ENCODE measurements around the gene VIT. TPM values are rescaled to one million over a fixed set of nuclear protein-coding genes. Genes with fewer than 3 reads are reported as not detected.
A peak's percentile ranks its signal among the peaks of the same experiment; 100 is the strongest.

Gene VIT
- total and polyA plus RNA-seq, 2 experiments from 2014 or later: not detected

- TF ChIP-seq EZH2 (IDR thresholded peaks at IDR 0.05; ENCODE audit: low read depth, unreplicated experiment) (no peak), EZH2phosphoT487 (IDR thresholded peaks at IDR 0.05; ENCODE audit: unreplicated experiment) (no peak)
- TF ChIP-seq, protein P1, sequence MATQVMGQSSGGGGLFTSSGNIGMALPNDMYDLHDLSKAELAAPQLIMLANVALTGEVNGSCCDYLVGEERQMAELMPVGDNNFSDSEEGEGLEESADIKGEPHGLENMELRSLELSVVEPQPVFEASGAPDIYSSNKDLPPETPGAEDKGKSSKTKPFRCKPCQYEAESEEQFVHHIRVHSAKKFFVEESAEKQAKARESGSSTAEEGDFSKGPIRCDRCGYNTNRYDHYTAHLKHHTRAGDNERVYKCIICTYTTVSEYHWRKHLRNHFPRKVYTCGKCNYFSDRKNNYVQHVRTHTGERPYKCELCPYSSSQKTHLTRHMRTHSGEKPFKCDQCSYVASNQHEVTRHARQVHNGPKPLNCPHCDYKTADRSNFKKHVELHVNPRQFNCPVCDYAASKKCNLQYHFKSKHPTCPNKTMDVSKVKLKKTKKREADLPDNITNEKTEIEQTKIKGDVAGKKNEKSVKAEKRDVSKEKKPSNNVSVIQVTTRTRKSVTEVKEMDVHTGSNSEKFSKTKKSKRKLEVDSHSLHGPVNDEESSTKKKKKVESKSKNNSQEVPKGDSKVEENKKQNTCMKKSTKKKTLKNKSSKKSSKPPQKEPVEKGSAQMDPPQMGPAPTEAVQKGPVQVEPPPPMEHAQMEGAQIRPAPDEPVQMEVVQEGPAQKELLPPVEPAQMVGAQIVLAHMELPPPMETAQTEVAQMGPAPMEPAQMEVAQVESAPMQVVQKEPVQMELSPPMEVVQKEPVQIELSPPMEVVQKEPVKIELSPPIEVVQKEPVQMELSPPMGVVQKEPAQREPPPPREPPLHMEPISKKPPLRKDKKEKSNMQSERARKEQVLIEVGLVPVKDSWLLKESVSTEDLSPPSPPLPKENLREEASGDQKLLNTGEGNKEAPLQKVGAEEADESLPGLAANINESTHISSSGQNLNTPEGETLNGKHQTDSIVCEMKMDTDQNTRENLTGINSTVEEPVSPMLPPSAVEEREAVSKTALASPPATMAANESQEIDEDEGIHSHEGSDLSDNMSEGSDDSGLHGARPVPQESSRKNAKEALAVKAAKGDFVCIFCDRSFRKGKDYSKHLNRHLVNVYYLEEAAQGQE (IDR thresholded peaks at IDR 0.05; ENCODE audit: unreplicated experiment): no peak
These were observed 24.8 kb upstream of the VIT start (continued) for GRCh38 chr2:36671731-36672130.

DNA sequence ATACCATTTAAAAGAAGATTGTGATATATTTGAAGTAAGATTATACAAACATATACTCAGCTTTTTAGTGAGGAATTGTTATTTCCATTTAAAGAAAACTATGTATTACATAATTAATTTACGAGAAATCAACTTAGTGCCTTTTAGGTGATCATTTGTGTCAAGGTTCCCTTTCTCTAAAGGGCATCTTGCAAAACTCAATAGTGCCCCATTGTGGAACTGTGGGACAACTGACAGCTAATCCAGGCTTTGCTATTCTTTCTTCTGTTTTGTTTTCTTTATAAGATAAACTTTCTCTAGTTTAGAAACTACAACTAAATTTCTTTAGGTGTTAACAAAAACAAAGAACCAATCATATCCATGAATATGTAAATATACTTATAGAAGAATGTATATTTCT, 24.3 kb upstream of the VIT start:
- no peak overlapping the region for H3K4me3 Mint-ChIP-seq
- no peaks in the 10 kb centered on the region for H3K79me2 ChIP-seq (replicated peaks; ENCODE audit: insufficient read depth)
- peaks cover 33% of the 10 kb centered on the region for H3K4me1 Mint-ChIP-seq
- H2AFZ ChIP-seq: no peak overlapping the region
- DNase-seq (ENCODE audit: low spot score) (peak; percentile 69), ATAC-seq (0 out of 3 replicates have a peak, but pooled peaks have one; percentile 42)
- H3K27ac ChIP-seq (ENCODE audit: low read depth): no peak overlapping the region
- H4K20me1 ChIP-seq (replicated peaks; ENCODE audit: insufficient read depth): no peaks in the 10 kb centered on the region
- H3F3A ChIP-seq (replicated peaks; ENCODE audit: low read depth): no peaks in the 10 kb centered on the region
- no peak overlapping the region for H3K4me3 ChIP-seq
- no peak overlapping the region for H3K4me2 ChIP-seq
- no peak overlapping the region for H3K27ac Mint-ChIP-seq
- no peaks in the 10 kb centered on the region for H3K36me3 ChIP-seq (ENCODE audit: insufficient read depth)
- H3K9me2 ChIP-seq (ENCODE audit: insufficient read depth): no peaks in the 10 kb centered on the region
- peaks cover 16% of the 10 kb centered on the region for H3K4me1 ChIP-seq (ENCODE audit: insufficient read depth)
- H3K27me3 ChIP-seq (ENCODE audit: insufficient read depth): no peaks in the 10 kb centered on the region
- H3K27me3 Mint-ChIP-seq (ENCODE audit: insufficient read depth, low read depth, poor library complexity): peaks cover 2% of the 10 kb centered on the region
- TF ChIP-seq ZNF331 (CRISPR knock-in tag; IDR thresholded peaks at IDR 0.05; ENCODE audit: low read depth): no peak
- TF ChIP-seq, protein P2, sequence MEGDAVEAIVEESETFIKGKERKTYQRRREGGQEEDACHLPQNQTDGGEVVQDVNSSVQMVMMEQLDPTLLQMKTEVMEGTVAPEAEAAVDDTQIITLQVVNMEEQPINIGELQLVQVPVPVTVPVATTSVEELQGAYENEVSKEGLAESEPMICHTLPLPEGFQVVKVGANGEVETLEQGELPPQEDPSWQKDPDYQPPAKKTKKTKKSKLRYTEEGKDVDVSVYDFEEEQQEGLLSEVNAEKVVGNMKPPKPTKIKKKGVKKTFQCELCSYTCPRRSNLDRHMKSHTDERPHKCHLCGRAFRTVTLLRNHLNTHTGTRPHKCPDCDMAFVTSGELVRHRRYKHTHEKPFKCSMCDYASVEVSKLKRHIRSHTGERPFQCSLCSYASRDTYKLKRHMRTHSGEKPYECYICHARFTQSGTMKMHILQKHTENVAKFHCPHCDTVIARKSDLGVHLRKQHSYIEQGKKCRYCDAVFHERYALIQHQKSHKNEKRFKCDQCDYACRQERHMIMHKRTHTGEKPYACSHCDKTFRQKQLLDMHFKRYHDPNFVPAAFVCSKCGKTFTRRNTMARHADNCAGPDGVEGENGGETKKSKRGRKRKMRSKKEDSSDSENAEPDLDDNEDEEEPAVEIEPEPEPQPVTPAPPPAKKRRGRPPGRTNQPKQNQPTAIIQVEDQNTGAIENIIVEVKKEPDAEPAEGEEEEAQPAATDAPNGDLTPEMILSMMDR (conservative IDR thresholded peaks at IDR 0.05; ENCODE audit: low read depth in 2 of 2): peak; percentile 73 to 81
- H3K36me3 Mint-ChIP-seq (ENCODE audit: low read depth): no peaks in the 10 kb centered on the region
- H3K9me3 Mint-ChIP-seq: no peaks in the 10 kb centered on the region

DNA sequence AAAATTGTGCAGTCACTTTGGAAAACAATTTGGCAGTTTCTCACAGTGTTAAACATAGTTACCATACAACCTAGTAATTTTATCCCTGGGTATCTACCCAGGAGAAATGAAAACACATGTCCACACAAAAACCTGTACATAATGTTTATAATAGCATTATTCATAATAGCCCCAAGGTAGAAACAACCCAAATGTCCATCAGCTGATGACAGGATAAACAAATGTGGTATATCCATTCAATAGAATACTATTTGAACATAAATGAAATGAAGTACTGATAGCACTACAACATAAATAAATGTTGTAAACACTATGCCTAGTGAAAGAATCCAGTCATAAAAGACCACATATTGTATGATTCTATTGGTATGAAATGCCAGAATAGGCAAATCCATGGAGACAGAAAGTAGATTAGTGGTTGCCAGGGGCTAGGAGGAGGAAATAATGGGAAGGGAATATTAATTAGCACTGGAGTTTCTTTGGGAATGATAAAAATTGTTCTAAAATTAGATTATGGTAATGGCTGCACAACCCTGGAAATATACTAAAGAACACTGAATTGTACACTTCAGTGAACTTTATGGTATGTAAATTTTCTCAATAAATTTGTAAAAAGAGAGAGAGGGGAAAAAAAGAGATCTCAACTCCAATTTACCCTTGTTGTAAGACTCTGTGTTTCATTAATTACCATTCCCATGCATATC, 20.8 kb upstream of the VIT start:
- no peak overlapping the region for H3K4me3 ChIP-seq
- Mint-ChIP-seq H3K36me3 (ENCODE audit: low read depth) (peaks cover 13% of the 10 kb centered on the region), H3K9me3 (peaks cover 17% of the 10 kb centered on the region), H3K27me3 (ENCODE audit: insufficient read depth, low read depth, poor library complexity) (peaks cover 2% of the 10 kb centered on the region), H3K27ac (no peak overlapping the region), H3K4me1 (peaks cover 23% of the 10 kb centered on the region), H3K4me3 (no peak overlapping the region)
- ATAC-seq (no peak), DNase-seq (ENCODE audit: low spot score) (no peak)
- H2AFZ ChIP-seq: no peak overlapping the region
- H3K27me3 ChIP-seq (ENCODE audit: insufficient read depth): no peaks in the 10 kb centered on the region
- no peaks in the 10 kb centered on the region for H3K9me2 ChIP-seq (ENCODE audit: insufficient read depth)
- H3K27ac ChIP-seq (ENCODE audit: low read depth): no peak overlapping the region
- H3F3A ChIP-seq (replicated peaks; ENCODE audit: low read depth): no peaks in the 10 kb centered on the region
- H3K36me3 ChIP-seq (ENCODE audit: insufficient read depth): no peaks in the 10 kb centered on the region; the same call in 1 of the 2 replicates
- H3K4me2 ChIP-seq: no peak overlapping the region
- H3K79me2 ChIP-seq (replicated peaks; ENCODE audit: insufficient read depth): no peaks in the 10 kb centered on the region
- H4K20me1 ChIP-seq (replicated peaks; ENCODE audit: insufficient read depth): no peaks in the 10 kb centered on the region
- peaks cover 21% of the 10 kb centered on the region for H3K4me1 ChIP-seq (ENCODE audit: insufficient read depth)
- TF ChIP-seq, protein P3, sequence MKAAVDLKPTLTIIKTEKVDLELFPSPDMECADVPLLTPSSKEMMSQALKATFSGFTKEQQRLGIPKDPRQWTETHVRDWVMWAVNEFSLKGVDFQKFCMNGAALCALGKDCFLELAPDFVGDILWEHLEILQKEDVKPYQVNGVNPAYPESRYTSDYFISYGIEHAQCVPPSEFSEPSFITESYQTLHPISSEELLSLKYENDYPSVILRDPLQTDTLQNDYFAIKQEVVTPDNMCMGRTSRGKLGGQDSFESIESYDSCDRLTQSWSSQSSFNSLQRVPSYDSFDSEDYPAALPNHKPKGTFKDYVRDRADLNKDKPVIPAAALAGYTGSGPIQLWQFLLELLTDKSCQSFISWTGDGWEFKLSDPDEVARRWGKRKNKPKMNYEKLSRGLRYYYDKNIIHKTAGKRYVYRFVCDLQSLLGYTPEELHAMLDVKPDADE (IDR thresholded peaks at IDR 0.05): no peak
- TF ChIP-seq, protein P1 (IDR thresholded peaks at IDR 0.05; ENCODE audit: unreplicated experiment): no peak
- TF ChIP-seq EZH2phosphoT487 (IDR thresholded peaks at IDR 0.05; ENCODE audit: unreplicated experiment): no peak
- TF ChIP-seq ZNF114 (CRISPR knock-in tag; IDR thresholded peaks at IDR 0.05): no peak
- TF ChIP-seq NANOG (IDR thresholded peaks at IDR 0.05; ENCODE audit: borderline replicate concordance): no peak

Measured in GM23338 (cell line).